ENCODE data around the gene STXBP1. TPM values are rescaled to one million over a fixed set of nuclear protein-coding genes. Genes with fewer than 3 reads are reported as not detected.

The STXBP1 gene
- total RNA-seq, 1 donor from 2014 or later = 44.9 TPM

DNA sequence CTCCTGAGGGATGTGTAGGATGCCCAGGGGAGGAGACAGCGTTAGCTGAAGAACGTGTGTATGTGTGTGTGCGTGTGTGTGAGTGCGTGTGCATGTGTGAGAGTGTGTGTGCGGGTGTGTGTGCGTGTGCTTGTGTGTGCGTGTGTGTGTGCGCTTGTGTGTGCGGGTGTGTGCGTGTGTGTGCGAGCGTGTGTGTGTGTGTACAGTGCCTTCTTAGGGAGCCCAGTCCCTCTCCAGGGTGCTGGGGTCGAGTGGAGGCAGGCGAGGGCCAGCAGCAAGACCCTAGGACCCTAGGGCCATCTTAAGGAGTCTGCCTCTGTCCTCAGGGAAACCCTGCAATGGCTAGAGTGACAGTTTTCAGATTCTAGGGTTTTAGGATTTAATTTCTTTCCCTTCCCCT, 26.0 kb upstream of the STXBP1 start:
- DNase-seq (ENCODE audit: extremely low spot score, unreplicated experiment) = no peak

DNA sequence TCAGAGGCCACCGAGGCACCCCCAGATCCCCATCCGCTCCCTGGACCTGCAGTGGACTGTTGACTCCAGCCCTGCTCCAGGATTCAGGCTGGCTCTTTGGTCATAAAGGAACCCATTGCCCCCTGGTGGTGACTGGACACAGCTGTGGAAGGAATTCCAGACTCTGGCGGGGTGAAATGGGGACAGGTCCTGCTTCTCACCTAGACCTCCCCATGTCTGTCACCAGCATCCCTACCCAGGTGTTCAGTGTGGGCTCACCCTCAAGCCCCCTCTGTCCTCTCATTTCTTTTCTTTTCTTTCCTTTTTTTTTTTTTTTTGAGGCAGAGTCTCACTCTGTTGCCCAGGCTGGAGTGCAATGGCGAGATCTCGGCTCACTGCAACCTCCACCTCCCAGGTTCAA, 25.5 kb upstream of the STXBP1 start:
- Mint-ChIP-seq H3K27me3 (ENCODE audit: unreplicated experiment) (no peaks in the 10 kb centered on the region), H3K27ac (ENCODE audit: unreplicated experiment) (peak overlapping the region; percentile 27), H3K36me3 (ENCODE audit: unreplicated experiment) (no peaks in the 10 kb centered on the region), H3K4me3 (ENCODE audit: unreplicated experiment) (no peak overlapping the region), H3K9me3 (ENCODE audit: unreplicated experiment) (no peaks in the 10 kb centered on the region), H3K4me1 (ENCODE audit: unreplicated experiment) (peaks cover 32% of the 10 kb centered on the region)
- DNase-seq (ENCODE audit: extremely low spot score, unreplicated experiment) = peak; percentile 90
- TF ChIP-seq, protein P1, sequence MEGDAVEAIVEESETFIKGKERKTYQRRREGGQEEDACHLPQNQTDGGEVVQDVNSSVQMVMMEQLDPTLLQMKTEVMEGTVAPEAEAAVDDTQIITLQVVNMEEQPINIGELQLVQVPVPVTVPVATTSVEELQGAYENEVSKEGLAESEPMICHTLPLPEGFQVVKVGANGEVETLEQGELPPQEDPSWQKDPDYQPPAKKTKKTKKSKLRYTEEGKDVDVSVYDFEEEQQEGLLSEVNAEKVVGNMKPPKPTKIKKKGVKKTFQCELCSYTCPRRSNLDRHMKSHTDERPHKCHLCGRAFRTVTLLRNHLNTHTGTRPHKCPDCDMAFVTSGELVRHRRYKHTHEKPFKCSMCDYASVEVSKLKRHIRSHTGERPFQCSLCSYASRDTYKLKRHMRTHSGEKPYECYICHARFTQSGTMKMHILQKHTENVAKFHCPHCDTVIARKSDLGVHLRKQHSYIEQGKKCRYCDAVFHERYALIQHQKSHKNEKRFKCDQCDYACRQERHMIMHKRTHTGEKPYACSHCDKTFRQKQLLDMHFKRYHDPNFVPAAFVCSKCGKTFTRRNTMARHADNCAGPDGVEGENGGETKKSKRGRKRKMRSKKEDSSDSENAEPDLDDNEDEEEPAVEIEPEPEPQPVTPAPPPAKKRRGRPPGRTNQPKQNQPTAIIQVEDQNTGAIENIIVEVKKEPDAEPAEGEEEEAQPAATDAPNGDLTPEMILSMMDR (IDR thresholded peaks at IDR 0.05) = peak; percentile 88

More for the DNA sequence above, 26.0 kb upstream of the STXBP1 start:
- peak overlapping the region; percentile 27 for H3K27ac Mint-ChIP-seq (ENCODE audit: unreplicated experiment)
- no peaks in the 10 kb centered on the region for H3K9me3 Mint-ChIP-seq (ENCODE audit: unreplicated experiment)
- H3K4me1 Mint-ChIP-seq (ENCODE audit: unreplicated experiment) = peaks cover 32% of the 10 kb centered on the region
- H3K36me3 Mint-ChIP-seq (ENCODE audit: unreplicated experiment) = no peaks in the 10 kb centered on the region
- TF ChIP-seq, protein P1 (IDR thresholded peaks at IDR 0.05) = no peak
- no peaks in the 10 kb centered on the region for H3K27me3 Mint-ChIP-seq (ENCODE audit: unreplicated experiment)
- H3K4me3 Mint-ChIP-seq (ENCODE audit: unreplicated experiment) = no peak overlapping the region

- H3K27me3 Mint-ChIP-seq (ENCODE audit: unreplicated experiment) = no peaks in the 10 kb centered on the region
- TF ChIP-seq, protein P1 (IDR thresholded peaks at IDR 0.05) = no peak
- H3K4me3 Mint-ChIP-seq (ENCODE audit: unreplicated experiment) = no peak overlapping the region
- no peaks in the 10 kb centered on the region for H3K9me3 Mint-ChIP-seq (ENCODE audit: unreplicated experiment)
- no peaks in the 10 kb centered on the region for H3K36me3 Mint-ChIP-seq (ENCODE audit: unreplicated experiment)
- no peak overlapping the region for H3K27ac Mint-ChIP-seq (ENCODE audit: unreplicated experiment)
- DNase-seq (ENCODE audit: extremely low spot score, unreplicated experiment) = no peak
- peaks cover 32% of the 10 kb centered on the region for H3K4me1 Mint-ChIP-seq (ENCODE audit: unreplicated experiment)
These were observed 24.1 kb upstream of the STXBP1 start for GRCh38 chr9:127587966-127588365.

DNA sequence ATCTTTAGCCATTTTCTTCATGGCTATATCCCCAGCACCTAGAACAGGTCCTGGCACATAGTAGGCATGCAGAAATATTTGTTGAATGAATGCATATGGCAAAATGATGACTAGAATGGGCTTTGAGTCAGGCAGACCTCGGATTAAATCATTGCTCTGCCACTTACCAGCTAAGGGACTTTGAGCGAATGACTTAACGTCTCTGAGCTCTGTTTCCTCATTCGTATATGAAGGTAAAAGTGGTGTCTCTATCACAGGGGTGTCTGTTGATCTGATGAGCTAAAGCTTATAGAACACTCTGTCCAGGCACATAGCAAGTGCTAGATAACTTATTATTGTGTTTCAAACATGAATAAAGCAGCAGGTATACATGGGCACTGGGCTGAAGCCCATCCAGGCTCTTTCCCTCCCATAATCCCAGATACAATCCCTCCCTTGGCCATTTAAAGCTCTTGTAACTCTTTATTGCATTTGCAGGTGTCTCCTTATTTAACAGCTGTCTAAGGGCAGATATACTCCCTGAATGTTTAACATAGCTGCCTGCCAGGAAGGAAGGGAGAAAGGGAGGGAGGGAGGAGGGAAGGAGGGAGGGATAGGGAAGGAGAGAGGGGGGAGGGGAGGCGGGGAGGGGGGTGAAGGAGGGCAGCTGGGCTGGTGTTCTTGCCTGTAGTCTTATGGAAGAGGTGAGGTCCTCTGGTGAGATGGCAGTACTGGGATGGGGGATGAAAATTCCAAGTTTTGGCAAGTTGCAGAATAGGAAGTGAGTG, 23.2 kb upstream of the STXBP1 start:
- no peaks in the 10 kb centered on the region for H3K9me3 Mint-ChIP-seq (ENCODE audit: unreplicated experiment)
- H3K36me3 Mint-ChIP-seq (ENCODE audit: unreplicated experiment) = no peaks in the 10 kb centered on the region
- no peak for DNase-seq (ENCODE audit: extremely low spot score, unreplicated experiment)
- H3K4me1 Mint-ChIP-seq (ENCODE audit: unreplicated experiment) = peaks cover 25% of the 10 kb centered on the region
- no peaks in the 10 kb centered on the region for H3K27me3 Mint-ChIP-seq (ENCODE audit: unreplicated experiment)
- no peak overlapping the region for H3K27ac Mint-ChIP-seq (ENCODE audit: unreplicated experiment)
- TF ChIP-seq, protein P1 (IDR thresholded peaks at IDR 0.05) = no peak
- H3K4me3 Mint-ChIP-seq (ENCODE audit: unreplicated experiment) = no peak overlapping the region

- DNase-seq (ENCODE audit: extremely low spot score, unreplicated experiment) = peak; percentile 85
- Mint-ChIP-seq H3K27me3 (ENCODE audit: unreplicated experiment) (no peaks in the 10 kb centered on the region), H3K4me3 (ENCODE audit: unreplicated experiment) (no peak overlapping the region), H3K9me3 (ENCODE audit: unreplicated experiment) (no peaks in the 10 kb centered on the region), H3K27ac (ENCODE audit: unreplicated experiment) (no peak overlapping the region), H3K36me3 (ENCODE audit: unreplicated experiment) (no peaks in the 10 kb centered on the region), H3K4me1 (ENCODE audit: unreplicated experiment) (peaks cover 18% of the 10 kb centered on the region)
- TF ChIP-seq, protein P1 (IDR thresholded peaks at IDR 0.05) = peak; percentile 97
These were observed 22.1 kb upstream of the STXBP1 start for GRCh38 chr9:127589955-127590370.

Measured in osteocyte (in vitro differentiated cells).